Neural crest cell (in vitro differentiated cells): ENCODE results near the gene ZIC1. TPM values are rescaled to one million over a fixed set of nuclear protein-coding genes. Genes with fewer than 3 reads are reported as not detected.

ENCODE experiments used
- DNase-seq: peaks from one replicate; pipeline ENCODE4 v3.0.0; 2021; ENCODE audit warnings: low read depth, mixed read lengths, low spot score
- H3K27ac Mint-ChIP-seq: one replicate; pipeline ENCODE4 v1.8.0; 2021; ENCODE audit warnings: mild to moderate bottlenecking, mixed read lengths; ENCODE audit not compliant: unreplicated experiment
- H3K27me3 Mint-ChIP-seq: 2 replicates; pipeline ENCODE4 v1.8.0; 2021; ENCODE audit warnings: low read depth, mild to moderate bottlenecking, mixed read lengths
- H3K36me3 Mint-ChIP-seq: 2 replicates; pipeline ENCODE4 v1.8.0; 2021; ENCODE audit warnings: low read depth, mild to moderate bottlenecking, mixed read lengths
- H3K4me1 Mint-ChIP-seq: 2 replicates; pipeline ENCODE4 v1.8.0; 2021; ENCODE audit warnings: mixed read lengths
- H3K4me3 Mint-ChIP-seq: one replicate; pipeline ENCODE4 v1.8.0; 2021; ENCODE audit warnings: mild to moderate bottlenecking, mixed read lengths
- H3K9me3 Mint-ChIP-seq: 2 replicates; pipeline ENCODE4 v1.8.0; 2021; ENCODE audit warnings: mixed read lengths
- long read RNA-seq: library from polyadenylated mRNA; unstranded; transcript quantifications from one replicate; pipeline ENCODE4 v2.0.0, GENCODE V29; 2020
- total RNA-seq: library from RNA; stranded (reverse); gene quantifications from 2 replicates; pipeline ENCODE4 v1.2.1, GENCODE V29; 2021
- TF ChIP-seq, protein P1 (sequence below): fragments of 200-600 bp; sonication (generic); conservative IDR thresholded peaks from 2 replicates; pipeline ENCODE4 v1.5.0; 2021; ENCODE audit warnings: antibody characterized with exemption, mild to moderate bottlenecking

The ZIC1 gene
- 54.3 and 64.5 TPM in 2 replicates for total RNA-seq
- long read RNA-seq, partial matches to known transcripts = 0 of 4 reads
- long read RNA-seq, other reads (novel, unspliced or antisense) = 4 of 4 reads

DNA sequence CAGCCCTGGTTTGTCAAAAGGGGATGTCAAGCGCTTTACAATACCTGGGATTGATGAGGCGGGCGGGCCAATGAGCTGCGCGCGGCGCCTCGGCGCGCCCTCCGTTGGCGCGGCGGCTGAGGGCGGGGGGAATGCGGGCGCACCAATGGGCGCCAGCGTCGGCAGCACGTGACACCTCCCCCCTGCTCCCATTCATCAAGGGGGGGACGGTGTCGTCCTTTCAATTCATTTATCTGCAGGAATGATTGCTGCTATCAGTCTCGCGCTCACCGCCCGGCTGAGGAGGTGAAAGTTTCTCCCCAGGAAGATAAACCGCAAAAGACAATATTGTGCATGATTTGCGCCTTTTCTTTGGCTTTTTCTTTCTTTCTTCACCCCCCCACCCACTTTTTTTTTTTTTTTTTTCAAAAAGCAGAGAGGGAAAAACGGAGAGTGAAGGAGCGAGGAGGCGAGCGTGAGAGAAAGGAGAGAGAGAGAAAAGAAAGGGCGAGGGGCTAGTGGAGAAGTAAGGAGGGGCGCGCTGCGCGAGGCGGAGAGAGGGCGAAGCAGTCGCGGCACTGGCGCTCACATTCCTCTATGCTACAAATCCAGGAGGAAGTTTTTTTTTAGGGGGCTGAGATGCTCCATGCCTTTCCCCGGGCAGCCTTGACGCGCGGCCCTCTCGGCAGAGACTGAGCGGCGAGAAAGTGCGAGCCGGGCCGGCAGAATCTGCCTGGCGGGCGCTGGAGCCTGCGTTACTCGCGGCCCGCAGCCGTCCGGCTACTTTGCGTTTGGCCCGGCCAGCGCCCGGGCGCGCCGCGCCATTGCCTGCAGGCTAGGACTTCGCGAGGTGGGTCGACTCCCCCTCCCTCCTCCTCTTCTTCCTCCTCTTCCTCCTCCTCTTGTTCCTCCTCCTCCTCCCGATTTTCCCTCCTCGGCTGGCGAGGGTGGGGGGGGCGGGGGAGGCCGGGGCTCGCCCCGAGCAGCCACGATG, at the start of gene ZIC1:
TSS of gene ZIC1 (plus strand) at position 223 of the 973 bp plus-strand sequence. CDS start at position 971, 748 bp downstream.
- peak within 1 kb of the TSS; percentile 75 for H3K27ac Mint-ChIP-seq
- no peak for DNase-seq

DNA sequence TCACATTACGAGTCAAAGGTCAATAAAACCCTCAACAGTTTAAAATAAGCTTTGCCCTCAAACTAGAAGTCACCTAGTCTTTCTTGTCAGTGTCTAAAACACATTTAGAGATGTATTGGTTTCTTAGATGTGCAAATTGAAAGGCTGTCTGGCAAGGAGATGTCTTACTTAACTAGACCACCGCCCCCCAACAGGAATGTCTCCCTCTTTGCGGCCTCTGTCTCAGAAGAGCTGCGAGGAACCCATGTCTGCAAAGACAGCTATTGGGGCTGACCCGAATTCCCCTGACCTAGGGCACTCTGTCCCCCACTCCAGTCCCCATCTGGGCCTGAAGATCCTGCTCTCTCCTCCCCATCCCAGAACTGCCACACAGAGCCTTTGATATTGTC, 49.1 kb upstream of the ZIC1 start:
- DNase-seq = no peak
- peaks cover 47% of the 10 kb centered on the region for H3K4me1 Mint-ChIP-seq
- no peak overlapping the region for H3K27ac Mint-ChIP-seq
- TF ChIP-seq, protein P1, sequence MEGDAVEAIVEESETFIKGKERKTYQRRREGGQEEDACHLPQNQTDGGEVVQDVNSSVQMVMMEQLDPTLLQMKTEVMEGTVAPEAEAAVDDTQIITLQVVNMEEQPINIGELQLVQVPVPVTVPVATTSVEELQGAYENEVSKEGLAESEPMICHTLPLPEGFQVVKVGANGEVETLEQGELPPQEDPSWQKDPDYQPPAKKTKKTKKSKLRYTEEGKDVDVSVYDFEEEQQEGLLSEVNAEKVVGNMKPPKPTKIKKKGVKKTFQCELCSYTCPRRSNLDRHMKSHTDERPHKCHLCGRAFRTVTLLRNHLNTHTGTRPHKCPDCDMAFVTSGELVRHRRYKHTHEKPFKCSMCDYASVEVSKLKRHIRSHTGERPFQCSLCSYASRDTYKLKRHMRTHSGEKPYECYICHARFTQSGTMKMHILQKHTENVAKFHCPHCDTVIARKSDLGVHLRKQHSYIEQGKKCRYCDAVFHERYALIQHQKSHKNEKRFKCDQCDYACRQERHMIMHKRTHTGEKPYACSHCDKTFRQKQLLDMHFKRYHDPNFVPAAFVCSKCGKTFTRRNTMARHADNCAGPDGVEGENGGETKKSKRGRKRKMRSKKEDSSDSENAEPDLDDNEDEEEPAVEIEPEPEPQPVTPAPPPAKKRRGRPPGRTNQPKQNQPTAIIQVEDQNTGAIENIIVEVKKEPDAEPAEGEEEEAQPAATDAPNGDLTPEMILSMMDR = no peak
- H3K4me3 Mint-ChIP-seq = peak overlapping the region; percentile 41
- H3K9me3 Mint-ChIP-seq = no peaks in the 10 kb centered on the region
- peaks cover 2% of the 10 kb centered on the region for H3K36me3 Mint-ChIP-seq
- H3K27me3 Mint-ChIP-seq = peaks cover 98% of the 10 kb centered on the region

More for the DNA sequence above, at the start of gene ZIC1:
- H3K27me3 Mint-ChIP-seq = peaks cover 97% of the 10 kb centered on the region
- peaks cover 19% of the 10 kb centered on the region for H3K36me3 Mint-ChIP-seq
- H3K4me1 Mint-ChIP-seq = peaks cover 63% of the 10 kb centered on the region
- TF ChIP-seq, protein P1 = no peak
- H3K9me3 Mint-ChIP-seq = no peaks in the 10 kb centered on the region
- peak within 1 kb of the TSS; percentile 94 for H3K4me3 Mint-ChIP-seq

- Mint-ChIP-seq H3K27me3 (peaks cover 99% of the 10 kb centered on the region), H3K27ac (no peak overlapping the region), H3K36me3 (peaks cover 2% of the 10 kb centered on the region), H3K4me3 (peak overlapping the region; percentile 78), H3K4me1 (peaks cover 44% of the 10 kb centered on the region), H3K9me3 (no peaks in the 10 kb centered on the region)
- TF ChIP-seq, protein P1 = no peak
- no peak for DNase-seq
Measured at GRCh38 chr3:147360646-147361453, 48.3 kb upstream of the ZIC1 start.

DNA sequence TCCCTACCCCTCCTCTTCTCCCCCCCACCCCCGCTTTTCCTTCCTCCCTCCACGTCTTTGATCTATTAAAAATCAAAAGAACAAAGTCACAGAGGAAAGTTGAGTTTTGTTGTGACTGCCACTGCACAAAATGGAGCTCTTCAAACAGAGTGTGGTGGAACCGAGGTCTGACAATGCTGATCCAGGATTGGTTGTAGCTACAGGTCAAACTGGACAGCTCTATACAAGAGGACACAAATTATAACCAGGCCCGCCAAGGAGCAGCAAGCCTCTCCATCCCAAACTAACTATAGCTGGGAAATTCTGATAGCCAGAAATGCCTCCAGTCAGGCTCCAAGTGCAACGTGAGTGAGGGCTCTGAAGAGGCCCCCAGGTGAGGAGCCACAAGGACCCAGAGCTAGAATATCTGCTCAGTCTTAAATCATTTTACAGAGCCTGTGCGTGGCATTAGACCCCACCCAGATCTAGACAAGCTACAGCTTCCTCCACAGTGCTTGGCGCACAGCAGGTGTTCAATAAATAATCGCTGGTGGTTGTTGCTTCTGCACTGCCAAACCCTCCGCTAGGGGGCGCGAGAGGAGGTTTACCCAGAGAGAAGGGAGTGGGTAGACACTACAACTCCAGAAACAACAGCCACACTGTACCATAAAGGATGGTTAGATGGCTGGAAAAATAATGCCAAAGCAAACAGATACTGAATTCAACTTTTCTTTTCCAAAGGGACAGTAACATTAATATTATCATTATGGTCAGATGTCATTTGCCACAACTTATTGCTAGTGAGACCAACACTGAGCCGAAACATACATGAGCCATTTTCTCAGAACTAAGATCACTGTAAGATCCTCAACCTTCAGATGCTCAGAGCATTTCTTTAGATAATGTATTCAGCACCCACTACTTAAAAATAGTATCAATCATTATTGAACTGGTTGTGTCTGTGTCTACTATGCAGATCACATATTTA, 47.4 kb upstream of the ZIC1 start:
- Mint-ChIP-seq H3K9me3 (no peaks in the 10 kb centered on the region), H3K4me1 (peaks cover 41% of the 10 kb centered on the region), H3K36me3 (peaks cover 2% of the 10 kb centered on the region), H3K27ac (no peak overlapping the region), H3K27me3 (peaks cover 98% of the 10 kb centered on the region), H3K4me3 (peak overlapping the region; percentile 78)
- DNase-seq = peak; percentile 73
- TF ChIP-seq, protein P1 = peak; percentile 76
